NCI-H82 treated with DMSO at 0.1 percent for 48 hours (cell line): ENCODE data around the gene BCL6.
A peak's percentile ranks its signal among the peaks of the same experiment; 100 is the strongest.

Experiments used
- DNase-seq: peaks from one replicate; lab custom pipeline; 2025; ENCODE audit not compliant: unreplicated experiment; lab: John Stamatoyannopoulos, UW

The BCL6 gene

DNA sequence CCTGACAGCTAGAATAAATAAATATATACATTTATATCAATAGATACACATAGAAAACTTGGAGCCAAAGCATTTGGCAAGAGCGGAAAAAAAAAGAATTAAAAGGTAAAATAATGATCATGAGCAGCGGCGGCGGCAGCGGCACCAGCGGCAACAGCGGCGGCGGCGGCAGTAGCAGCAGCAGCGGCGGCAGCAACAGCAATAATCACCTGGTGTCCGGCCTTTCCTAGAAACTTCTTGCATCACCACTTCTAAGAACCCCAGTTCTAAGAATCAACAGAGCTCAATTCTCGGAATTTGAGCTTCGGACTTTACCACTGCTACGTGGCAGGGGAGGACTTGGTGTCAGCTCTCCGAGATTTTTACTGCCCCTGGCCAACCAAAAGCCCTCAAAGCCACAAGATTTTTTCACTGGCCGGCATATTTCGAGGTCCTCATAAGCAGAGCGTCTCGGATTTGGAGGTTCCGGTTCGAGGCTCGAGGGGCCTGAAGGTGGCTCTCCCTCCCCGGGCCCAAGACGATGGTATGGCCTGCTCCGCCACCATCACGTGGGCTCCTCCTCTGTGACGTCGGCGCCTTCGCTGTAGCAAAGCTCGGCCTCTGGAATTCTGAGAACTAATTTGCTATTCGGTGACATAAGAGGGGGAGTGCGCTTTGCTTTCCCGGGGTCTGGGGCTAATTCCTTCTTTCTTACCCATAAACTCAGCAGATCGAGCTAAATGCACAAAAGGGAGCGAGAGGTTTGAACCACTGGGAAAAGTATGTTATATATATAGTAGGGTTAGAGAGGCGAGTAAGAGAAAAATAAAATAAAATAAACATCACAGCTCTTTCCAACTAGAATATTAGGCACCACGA lies at the start of gene BCL6:
Gene BCL6, minus strand, starts transcription at position 268 of the 858 bp plus-strand sequence. CDS start 11,775 bp downstream, outside the sequence.
- DNase-seq: peak; percentile 74

DNA sequence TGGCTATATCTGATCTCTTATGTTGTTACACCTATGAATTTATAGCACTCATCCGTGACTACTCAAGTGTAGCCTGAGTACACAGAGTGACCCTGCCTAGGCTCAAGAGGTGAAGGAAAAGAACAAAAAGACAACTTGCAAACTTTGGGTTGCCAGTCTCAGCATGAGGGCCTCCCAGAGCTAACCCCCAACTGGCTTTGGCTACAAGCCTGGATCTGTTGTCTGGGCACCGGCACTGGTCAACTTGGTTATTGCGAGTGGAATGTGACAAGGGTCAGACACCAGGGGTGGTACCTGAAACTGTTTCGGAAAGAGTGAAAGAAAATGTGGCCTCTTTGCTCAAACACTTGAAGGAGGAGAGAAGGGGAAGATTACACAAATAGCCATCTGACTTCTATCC lies 49.5 kb upstream of the BCL6 start:
- DNase-seq: no peak

DNA sequence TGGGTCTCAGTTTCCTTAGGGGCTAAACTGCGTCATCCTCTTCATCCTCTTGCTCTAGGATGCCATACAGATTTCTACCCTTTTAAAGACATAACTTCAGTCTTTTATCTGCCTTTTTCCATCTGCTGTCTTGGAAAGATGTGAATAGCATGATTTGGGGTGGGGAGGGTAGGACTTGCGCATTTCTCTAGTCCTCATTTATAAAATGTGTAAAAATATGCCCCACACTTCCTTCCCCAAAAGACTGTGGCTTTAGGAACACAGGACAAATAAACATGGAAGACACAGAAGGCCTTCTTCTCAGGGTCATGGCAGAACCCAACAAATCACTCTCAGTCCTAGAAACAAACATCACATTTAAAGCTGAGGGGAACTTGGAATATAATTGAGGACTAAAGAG lies 48.4 kb upstream of the BCL6 start:
- DNase-seq: no peak

DNA sequence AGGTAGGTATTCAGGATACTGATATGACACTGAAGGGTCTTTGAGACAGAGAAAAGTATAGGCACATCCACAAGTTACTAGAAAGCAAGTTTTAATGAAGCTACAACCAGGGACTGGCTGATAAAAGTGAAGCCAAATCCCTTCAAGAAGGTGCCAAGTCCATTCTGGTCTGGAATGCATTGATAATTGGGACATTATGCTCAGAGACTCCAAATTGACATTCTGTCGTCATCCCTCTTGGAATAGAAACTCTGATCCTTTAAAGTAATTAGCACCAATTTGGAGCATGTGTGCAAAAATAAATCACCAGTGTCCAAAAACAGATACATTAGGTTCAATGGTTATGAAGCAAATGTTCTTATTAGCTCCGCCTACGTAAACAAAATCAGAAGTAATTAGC lies 47.3 kb upstream of the BCL6 start:
- DNase-seq: no peak

DNA sequence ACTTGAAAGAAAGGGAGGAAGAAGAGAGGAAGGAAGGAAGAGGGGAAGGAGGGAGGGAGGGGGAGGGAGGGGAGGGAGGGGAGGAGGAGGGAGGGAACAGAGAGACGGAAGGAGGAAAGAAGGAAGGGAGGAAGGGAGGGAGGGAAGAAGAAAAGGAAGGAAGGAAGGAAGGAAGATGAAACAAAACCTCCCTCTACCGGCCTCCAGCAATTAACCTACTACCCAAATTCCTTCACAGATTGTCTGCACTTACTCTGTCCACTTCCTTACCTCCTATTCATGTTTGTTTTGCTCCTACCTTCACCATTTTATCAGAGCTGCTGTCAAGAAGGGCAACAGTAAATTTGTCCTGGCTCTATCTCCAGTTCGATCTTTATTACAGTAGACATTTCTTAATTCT lies 44.6 kb upstream of the BCL6 start:
- DNase-seq: no peak

DNA sequence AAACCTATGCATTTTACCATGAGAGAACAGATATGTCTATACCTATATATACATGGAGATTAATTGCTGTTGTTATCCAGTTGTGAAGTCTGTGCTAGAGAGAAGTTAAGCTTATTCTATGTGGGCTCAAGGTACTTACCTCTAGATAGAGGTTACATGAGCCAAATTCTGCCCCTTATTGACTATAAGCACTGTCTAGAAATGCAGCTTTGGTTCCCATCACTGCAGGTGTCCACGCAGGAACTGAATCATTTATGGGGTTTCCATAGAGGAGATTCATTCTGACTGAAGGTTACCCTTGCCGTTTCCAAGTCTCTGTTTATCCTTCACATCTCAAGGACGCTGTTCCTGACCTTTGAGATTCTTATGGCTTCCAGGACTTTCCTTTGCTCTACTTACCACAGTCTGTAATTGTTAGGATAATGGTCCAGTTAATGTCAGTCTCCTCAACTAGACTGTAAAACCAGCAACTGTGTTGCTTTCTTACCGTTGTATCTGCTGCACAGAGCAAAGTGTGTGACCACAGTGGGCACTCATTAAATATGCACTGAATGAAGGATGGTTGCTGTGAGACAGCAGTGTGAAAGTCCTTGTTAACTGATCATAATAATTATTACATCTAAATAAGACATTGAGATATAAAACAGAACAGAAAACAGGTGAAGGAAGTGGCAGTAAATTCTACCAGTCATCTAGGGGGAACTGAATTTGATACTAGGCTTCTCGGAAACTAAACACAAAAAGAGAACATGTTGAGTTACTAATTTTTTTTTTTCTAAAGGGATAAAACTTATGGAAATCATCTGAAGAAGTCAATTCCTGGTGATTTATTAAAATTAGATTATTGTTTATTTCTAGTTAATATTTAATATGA lies 44.0 kb upstream of the BCL6 start:
- DNase-seq: no peak

DNA sequence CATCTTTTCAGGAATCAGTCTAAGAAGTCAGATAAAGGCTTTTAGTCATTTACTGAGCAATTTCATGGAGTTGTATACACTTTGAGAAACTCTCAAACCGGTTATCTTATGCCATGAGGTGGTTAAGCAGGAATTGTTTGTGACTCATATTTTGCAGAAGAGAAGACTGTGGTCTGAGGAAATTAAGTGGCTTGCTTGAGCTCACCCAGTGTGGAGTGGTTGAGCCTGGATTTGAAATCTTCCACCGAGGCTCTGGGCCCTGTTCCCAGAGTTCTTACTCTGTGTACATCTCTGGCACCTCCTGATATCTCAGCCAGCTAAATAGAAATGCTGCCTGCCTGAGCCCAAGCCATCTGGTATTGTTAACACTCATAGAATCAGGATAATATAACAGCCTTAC lies 37.8 kb upstream of the BCL6 start:
- no peak for DNase-seq

DNA sequence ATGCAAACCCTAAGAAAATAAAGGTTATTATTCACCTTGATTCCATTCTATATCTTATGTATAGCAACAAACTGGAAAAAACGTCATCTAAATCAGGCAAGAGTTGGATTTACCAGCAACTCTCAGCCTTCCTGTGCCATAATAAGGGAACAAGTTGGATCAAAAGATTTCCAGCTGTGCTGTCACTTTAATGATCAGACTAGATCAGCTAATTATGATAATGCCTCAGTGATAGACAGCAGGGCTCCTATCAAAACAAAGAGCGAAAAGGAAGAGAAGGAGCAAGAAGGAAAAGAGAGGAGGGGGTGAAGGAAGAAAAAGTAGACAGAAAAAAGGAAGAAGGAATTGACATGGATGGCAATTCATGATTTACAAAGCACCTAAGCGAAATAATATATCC lies 36.7 kb upstream of the BCL6 start:
- no peak for DNase-seq

DNA sequence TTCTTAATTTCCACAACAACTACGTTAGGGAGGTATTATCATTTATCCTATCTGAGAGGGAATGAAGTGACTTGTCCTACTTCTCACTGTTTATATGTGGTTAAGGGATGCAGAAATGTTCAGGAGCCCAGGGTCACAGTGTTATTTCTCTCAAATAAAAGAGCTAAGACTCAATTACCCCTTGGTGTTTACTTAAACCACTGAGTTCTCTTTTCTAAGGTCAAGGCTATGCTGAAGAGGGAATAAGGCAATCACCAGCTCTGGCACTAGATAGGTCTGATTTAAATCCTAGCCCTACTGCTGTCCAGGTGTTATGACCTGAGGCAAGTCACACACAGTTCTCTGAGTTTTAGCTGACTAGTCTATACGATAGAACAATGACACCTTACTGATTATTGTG lies 35.7 kb upstream of the BCL6 start:
- DNase-seq: no peak

DNA sequence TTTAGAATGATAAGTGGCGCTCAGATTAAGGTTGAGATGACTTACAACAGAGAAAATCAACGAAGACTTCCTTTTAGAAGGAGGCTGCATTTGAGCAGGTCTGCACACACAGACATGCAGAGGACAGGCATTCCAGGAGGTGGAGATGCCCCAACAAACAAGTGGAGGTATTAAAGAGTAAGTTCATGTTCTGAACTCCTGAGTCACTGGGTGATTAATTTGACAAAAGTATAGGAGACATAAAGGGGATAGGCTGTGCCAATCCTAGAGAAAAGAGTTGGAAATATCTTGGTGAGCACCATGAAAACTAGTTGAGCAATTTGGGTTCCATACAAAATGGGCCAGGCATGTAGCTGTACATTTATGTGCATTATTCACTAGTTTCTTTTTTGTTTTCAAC lies 33.5 kb upstream of the BCL6 start:
- DNase-seq: no peak

DNA sequence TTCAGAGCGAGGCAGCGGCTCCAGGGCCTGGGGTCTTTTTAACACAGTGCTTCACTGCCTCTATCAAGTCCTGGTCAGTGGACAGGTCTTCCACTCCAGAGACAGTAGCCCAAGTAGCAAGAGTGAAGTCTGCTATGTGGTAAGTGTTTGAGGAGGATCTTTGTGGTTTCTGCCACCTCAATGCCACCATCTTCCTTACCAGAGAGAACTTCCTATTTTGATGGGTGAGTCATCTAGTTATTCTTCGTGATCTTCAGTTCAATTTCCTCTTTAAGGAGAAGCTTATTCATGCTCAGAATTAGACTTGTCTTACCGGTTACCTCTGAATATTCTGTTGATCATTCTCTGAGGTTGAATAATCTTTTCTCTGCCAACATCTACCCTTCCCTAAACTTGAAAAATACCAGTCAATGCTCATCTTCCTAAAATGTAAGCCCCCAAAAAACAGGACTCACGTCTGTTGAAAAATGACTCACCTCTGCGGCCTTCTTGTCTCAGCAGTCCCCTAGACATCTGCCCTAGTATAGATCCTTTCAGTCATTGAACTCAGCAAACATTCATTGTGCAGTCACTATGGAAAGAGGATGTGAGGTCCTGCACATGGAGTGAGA lies 32.2 kb upstream of the BCL6 start:
- DNase-seq: no peak

DNA sequence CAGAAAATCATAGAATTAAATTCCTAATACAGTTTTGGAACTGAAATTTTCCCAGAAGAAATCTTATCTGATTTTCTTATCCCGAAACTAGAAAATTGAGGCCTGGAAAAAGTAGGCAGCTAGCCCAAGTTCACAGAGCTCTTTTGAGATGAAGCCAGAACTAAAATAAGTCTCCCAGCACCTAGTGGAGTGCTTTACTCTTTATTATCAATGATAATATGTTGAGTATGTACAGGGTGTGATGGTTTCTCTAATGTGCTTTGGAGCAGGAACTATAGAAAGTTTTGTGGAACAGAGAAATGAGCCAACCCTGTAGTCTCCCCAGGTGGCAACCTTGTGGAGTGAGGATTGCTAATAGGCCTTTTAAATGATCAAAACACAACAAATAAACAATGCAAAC lies 30.3 kb upstream of the BCL6 start:
- DNase-seq: no peak

DNA sequence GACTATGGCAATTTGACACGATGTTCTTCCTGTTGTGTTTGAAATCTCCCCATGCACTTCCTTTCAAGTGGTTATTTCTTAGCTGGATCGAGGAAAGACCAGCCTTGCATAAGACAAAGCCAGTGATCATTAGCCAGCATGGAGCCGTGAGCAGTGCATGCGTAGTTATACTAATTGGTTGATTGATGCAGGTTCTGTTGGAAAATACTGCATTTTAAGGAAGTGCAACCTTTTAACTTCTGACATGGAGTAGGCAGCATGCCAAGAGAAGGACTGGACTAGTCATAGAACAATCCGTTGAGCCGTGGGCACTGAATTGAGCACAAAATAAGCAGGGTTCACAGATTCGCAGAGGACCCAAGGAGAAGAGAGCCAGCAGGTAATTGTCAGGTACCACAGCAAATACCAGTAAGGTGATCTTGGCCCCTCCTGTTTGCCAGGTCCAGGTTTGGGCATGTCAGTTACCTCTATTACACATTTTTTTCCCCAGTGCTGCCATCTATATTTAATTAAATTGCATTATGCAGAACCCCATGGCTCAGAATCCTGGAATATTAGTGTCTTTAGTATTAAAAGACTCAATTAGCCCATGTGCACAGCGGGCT lies 29.0 kb upstream of the BCL6 start:
- DNase-seq: no peak

DNA sequence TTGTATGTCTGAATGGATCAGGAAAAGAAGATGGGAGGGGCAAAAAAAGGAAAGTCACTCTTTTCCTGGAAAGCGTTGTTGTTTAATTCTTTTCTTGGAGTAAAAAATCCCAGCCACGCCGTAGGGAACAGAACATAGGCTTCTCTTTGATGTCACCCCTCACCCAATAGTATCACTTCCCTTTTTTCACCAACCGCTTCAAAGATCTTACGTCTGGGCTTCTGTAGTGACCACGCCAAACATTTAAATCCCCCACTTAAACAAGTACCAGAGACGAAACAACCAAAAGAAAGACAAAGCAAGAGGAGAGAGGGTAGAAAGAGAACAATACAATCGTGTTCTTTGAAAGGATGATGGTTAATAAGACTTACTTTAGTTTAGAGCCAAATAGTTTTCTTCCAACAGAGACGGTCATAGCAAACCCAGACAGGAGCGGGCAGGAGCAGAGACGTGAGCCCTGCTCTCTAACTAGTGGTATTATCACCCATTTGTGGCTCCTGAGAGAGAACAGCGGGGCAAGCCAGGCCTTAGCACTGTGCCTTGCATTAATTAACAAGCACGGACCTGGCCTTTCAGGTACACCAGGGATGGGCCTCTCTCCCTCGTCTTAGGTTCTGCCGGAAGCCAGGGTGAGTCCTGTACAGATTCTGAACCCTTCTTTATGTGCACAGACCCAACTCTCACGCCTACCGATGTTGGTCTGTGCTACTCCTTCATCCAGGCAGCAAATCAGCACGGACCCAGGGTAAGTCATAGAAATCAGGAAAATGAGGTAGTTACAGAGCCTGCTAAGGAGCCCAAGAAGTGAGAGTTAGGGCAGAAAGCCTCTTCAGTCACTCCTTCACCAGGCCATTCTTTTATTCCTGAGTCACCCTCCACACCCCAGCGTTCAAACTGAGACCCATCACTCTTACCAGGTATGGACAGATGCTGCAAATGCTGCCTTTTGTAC lies 28.2 kb upstream of the BCL6 start:
- DNase-seq: no peak

DNA sequence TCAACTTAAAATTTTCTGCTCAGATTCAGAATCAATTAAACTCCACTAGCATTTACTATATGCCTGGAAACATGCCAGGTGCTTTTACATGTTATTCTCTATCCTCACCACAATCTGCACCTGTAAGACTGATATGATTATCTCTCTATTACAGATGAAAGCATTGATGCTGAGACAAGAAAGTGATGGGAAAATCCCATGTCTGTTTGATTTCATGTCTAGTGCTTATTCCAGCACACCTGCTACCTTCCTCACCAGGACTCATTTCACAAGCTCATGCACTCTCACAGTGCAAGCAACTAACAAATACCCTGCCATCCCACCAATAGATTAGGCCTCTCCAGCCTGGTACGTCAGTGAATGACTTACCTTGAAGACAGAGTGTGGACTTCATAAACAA lies 25.0 kb upstream of the BCL6 start:
- no peak for DNase-seq

DNA sequence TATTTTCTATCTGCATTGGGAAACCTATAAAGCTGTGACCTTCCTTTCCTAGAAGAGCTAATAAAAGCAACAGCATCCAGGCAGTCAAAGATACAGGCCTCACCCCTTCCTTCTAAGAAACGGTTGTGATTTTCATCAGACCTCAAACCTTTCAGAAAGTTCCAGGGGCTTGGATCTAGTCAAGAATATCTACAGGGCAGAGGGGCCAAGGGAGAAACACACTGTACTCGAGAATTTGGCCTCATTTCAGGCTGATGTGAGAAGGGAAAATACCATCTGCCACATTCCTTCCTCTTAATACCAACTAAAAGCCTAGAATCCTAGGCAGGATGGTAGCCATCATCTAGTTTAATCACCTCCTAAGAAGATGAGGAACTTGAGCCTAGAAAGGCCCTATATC lies 24.5 kb upstream of the BCL6 start:
- no peak for DNase-seq

DNA sequence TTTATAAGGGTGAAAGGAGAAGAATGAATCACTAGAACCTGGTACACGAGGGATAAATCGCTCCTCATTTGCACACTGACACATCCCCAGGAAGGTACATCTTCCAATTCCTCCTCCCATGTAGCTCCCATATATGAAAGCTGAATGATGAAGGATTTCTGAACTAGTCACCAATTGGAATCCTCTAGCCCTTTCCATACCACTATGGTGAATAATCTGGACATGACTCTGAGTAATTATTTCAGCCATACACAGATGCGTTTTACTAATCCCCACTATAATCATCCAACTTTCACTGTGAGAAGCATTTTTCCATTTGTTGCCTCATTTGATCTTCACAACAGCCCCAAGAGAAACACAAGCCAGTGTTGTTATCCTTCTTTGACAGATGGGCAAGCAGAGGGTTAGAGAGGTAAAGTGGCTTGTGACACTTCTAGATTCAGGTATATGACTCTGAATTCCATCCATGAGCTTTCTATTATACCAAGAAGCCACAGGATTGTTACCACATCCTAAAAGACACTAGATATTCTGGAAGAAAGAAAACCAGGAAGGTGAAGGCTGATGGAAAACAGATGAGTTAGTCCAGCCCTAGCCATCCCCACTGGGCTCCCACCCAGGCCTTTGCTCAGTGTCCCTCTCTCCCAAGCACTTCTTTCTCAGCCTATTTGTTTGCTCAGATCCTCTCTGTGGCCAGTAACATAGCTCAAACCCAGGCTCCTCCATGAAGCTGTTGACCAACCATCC lies 22.2 kb upstream of the BCL6 start:
- DNase-seq: no peak

DNA sequence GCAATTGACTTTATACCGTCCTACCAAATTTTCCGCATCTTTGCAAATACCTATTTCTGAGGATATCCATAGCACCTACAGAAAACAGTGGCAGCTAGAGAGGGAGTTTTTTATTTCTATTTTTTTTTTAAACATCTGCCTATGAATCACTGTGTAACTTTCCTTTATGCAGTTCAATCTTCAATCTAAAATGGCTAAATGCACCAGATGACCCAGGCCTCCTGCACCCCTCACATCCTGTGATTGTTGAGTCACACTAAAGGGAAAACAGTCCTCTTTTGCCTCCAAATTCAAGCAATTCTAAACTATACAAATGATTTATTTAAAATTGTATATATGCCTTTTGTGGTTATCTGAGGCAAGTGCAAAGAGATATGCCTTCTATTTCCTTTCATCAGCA lies 20.1 kb upstream of the BCL6 start:
- DNase-seq: no peak

DNA sequence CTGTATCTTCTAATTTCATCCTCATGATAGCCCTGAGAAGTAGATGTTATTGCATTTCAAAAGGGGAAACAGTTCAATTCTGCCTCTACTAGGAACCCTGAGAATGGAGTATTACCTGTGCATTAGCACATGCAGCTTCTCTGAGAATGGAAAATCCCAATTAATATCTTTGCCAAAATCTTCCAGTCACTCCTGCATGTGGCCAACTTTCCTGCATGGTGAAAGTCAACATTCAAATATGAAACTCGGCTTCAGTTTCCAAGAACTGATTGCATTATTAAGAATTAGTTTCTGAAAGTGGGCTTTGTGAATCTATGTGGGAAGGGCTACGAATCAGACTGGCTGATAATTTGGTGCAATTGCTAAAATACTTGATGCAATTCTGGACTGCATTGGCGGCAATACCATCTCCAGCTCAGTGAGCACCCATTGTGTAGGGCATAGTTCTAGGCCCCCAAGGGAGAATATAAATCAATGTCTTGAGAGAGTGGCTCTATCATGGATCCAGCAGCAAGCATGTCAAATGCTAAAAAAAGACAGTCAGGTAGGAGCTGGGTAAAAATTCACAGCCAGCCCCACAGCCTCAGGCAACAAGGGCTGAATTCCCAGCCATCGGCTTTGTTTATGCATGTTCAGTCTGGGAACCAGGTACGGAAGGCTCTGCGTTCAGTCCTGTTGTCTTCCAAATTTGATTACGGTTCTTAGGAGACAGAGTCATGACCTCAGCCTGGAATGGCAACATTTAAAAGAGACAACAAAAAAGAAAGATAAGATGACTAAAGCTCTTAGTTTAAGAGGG lies 18.8 kb upstream of the BCL6 start:
- DNase-seq: no peak
